ENCODE results near the gene SERPINA9.

- no peak for TF ChIP-seq EZH2 (IDR thresholded peaks at IDR 0.05; ENCODE audit: low read depth)
- TF ChIP-seq CTCF (conservative IDR thresholded peaks at IDR 0.05) = no peak
Measured at GRCh38 chr14:94461526-94462218, 14.3 kb downstream of the SERPINA9 start.

Data from PC-9 (cell line).